HG03565 (cell line): ENCODE measurements around the gene CHN2.

Experiments used
- ATAC-seq: cut with Tn5 transposase; IDR thresholded peaks from one replicate; pipeline ENCODE4 v1.9.1; 2021; ENCODE audit warnings: mild to moderate bottlenecking, moderate library complexity; ENCODE audit not compliant: unreplicated experiment

Gene CHN2

DNA sequence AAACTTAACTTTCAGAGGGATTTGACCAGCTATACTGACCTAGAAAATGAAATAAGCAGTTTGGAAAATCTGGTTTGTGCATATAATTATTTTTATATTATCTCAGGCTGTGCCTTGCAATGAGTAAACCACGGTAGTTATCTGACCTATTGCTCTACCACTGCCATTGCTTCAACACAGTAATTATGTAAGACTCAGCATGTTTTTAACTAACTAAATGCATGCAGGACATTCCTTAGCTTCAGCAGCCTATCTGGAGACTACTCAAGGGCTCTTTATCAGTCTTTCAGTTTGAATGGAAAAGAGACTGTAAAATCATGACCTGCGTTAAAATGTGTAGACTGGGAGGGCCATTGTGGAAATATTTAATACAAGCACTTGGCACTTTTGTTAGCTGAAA lies 22.5 kb downstream of the CHN2 start:
- ATAC-seq, result no peak

DNA sequence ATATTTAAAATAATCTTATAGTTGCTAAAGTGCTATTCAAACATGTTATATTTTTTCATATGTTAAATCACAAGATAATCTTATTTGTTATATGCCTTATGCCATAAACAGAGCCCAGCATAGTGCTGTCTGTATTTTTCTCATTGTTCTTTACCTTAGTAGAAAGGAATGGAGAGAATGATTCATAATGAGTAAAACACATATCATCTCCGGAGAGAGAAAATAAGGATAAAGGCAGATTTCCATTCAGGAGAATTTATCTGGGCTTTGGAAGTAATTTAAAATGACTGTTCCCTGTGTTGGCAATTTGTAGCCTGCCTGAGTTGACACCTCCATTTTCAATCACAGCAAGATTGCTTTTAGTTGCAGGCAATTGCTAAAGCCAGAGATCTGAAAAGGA lies 30.2 kb downstream of the CHN2 start:
- ATAC-seq, result no peak

DNA sequence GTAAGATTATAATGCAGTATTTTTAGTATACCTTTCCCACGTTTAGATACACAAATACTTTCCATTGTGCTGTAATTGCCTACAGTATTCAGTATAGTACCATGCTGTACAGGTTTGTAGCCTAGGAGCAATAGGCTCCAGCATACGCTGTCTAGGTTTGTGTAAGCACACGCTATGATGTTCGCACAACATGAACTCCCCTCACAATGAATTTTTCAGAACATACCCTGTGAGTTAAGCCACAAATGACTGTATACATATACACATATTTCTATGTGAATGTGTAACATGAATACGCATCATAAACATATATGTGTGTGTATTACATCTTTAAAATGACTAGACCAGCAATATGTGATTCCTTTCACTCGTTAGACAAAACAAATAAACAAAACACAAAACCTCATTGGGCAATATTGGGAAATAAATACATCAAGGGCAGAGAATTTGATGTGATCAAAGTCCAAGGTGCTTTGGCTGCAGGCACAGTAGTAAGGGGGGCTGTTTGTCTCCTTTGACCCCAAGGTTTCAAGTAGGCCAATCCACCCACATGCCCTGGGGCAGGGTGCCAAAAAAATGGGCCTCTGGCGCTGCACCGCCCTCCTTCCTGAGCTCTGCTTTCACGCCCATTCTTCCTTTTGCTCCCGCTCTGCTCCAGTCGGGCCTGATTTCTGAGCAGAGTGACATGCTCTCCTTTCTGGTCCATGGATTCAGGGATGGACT lies 33.9 kb downstream of the CHN2 start:
- ATAC-seq, result no peak

DNA sequence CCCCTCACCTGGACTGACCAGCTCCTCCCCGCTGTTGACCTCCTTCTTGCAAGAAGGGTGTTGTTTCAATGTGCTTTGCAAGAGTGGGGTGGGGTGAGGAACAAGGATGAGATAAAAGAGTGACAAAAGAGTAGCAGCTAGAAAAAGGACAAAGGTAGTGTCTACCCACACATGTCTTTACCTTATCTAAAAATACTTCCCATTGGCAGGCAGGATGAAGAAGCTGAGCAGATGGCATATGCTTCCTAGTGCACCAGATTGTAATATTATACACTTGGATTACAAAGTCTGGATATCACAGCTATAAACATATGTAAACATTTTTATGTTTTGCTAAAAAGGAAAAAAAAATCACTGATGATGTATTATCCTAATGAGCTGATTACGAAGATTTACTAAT lies 34.5 kb downstream of the CHN2 start:
- ATAC-seq, result no peak

DNA sequence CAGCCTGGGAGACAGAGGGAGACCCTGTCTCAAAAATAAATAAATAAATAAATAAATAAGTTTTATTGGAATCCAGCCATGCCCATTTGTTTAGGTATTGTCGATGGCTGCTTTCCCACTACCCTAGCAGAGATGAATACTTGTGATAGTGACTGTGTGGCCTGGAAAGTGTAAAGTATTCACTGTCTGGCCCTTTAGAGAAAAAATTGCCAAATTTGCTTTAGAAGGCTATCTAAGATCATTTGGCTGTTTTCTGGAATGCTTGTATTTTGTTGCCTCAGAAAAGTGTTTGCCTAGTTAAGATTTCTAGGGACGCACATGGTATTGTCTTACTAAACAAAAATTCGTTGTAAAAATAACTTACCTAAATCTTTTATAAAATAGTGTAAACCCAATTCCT lies 35.4 kb downstream of the CHN2 start:
- no peak for ATAC-seq

DNA sequence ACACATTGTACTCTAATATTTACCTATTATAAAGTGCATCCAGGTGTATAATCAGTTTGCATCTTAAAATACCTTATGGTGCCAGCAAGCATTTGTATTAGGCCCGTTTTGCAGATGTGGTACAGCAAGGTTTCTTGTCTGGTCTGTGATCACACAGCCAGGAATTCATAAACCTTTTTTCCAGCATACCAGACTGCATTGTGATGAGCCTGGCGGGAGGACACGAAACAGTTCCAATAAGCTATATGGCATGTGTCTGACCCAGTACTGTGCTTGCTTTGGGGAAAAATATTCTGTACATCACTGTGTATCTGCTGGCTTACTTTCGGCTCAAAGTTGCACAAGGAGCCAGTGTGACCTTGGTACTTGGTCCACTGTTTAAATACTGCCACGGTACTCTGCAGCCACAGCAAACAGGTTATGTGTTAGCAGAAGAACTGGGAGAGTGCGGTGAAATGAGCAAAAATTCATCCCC lies 36.3 kb downstream of the CHN2 start:
- ATAC-seq, result no peak

DNA sequence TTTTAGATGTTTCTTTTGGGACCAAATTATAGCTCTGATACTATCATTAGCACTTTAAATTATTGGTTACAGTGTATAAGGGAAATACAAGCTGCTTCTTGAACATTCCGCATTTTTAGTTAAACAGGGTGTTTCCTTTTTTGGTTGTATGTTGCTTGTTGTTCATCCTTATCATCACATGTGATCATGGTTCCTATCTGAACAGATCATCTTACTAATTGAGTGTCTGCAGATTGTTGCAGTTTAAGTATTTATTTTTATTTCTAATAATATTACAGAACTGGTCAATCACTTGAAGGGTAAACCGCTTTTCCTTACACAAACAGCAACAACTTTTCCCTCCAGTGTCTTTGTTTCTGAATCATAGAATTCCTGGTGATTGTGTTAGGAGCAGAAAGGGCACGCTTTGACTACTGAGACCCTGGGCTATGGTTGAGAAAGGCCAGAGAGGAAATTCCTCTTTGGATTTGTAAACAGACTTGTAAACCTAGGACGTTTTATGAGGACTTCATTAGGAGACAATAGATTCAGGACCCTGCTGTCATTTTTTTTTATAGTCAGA lies 37.2 kb downstream of the CHN2 start:
- ATAC-seq, result no peak

DNA sequence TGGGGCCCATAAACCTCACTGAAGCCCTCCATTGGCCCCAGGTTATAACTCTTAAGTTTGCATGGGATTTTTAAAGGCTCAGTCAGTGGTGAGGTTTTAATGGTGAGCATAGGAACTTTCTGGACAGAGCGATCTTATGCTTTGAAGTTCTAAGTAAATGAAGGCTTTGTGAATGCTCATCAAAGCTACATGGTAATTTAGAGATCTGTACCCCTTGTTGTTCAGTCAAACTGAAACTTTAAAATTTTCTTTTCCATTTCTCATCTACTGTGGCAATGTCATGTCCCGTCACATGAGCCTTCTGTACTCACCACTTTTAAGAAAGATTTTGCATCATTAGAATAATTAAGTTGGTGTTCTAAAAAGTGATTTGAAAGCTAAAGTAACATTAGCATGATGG lies 39.9 kb downstream of the CHN2 start:
- no peak for ATAC-seq

DNA sequence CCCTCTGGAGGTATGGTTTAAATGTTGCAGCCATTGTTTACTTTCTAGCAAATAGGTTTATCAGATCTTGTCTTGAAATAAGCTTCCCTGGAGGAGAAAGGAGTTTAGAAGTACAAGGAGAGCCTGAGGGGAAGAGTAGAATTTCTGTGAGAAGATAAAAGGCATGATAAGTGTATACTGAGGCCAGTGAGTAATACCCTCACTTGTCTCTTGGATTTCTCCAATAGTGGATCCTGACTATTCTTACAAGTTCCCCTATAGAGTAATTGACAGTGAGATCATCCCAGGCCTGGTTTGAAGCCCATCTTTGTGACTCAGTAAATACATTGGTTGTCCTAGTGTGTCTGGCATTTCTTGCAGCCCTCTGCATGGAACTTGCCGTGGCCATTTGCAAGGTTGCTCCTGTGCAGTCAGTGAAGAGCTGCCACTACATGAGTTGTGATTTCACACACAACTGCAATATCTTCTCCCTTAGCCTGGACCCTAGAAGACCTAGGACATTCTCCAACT lies 41.6 kb downstream of the CHN2 start:
- no peak for ATAC-seq

DNA sequence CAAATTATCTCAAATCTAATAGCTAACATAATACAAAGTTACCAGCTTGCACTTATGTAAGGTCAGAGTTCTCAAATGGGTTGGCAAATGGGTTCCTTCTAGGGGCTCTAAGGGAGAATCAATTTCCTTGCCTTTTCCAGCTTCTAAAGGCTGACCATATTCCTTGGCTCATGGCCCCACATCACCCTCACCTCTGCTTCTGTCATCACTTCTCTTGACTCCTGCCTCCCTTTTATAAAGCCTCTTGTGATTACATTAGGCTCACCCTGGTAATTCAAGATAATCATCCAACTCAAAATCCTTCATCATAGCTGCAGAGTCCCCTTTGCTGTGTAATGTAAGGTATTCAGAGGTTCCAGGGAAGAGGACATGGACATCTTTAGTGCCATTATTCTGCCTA lies 42.1 kb downstream of the CHN2 start:
- ATAC-seq, result no peak

DNA sequence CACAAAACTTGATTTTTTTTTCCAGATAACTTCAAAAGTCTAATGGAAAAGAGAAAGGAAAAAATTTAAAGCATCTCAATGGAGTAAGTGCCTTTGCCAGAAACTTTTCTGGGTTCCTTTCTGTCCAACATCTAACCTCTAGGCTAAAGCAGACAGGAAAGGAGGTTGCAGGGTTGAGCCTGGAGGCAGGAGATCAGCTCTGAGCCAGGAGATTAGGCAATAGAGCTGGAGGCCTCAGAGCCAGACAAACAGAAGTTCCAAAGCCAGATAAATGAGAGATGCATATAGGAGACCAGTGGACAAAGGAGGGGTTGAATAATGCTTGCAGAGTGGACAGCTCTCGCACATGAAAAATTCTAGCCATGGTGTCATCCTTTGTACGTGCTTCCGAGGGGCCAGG lies 42.9 kb downstream of the CHN2 start:
- ATAC-seq, result no peak

DNA sequence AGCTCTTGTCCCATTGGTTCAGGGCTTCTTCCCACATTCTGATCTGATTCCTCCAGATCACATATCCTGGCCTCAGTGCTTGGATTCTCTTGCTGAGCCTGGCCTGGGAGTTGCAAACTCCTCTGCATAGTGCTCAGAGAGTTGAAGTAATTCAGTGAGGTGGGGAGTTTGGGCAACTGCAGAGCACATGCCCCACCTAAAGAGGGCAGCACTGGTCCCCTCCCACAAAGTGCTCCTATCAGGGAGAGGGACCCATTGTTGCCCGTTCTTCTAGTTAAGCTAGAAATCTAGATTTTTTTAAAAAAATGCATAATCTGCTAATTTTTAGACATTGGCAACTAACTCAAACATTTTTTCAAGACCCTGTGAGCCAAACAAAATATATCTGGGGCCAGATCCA lies 45.1 kb downstream of the CHN2 start:
- no peak for ATAC-seq

DNA sequence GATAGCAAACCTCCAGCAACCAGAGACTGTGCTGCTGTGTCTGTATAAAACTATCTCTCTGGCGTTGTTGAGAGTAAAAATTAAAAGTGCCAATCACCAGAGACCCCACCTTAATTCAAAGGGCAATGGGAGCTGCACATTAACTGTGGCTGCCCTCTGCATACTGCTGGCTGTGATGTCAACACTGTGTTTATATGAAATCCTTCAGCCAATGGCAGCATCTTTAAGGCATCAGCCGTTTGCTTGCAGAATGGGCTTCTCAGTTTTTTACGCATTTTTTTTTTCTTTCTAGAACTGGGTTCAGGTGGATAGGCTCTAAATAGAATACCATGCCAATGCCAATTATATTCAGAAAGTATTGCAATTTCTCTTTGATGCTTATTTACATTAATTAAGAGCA lies 47.7 kb downstream of the CHN2 start:
- no peak for ATAC-seq

DNA sequence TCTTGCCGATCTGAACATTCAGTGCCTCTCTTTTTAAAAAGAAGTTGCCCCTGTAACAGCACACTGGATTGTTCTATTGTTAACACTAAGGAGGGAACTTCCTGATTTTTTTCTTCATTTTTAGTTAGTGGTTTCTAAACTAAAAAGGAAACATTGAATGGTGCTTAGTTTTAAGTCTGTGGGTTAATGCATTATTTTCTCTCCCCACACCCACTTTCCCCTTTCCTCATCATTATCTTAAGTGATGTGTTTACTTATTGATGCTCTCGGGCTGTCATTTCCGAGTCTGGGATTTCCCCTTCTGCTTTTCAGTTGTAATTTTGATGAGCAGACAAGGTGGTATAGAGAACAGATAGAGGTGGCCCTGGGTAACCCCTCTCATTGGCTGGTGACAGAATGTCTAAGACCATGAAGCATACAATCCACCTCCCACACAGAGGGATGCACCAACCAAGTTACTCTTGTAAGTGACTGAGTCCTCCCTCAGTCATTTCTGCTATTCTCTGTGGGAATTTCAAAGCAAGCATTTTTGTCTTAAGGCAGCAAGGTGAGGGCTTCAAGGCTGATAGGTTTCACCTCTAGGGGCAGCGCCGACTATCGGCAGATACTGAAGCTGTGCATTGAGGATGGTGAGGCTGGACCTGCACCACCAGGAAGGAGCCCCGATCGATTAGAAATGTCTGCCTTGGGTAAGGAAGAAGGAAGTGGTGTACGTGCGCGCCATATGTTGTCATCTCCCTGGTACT lies 49.5 kb downstream of the CHN2 start:
- ATAC-seq, result no peak

DNA sequence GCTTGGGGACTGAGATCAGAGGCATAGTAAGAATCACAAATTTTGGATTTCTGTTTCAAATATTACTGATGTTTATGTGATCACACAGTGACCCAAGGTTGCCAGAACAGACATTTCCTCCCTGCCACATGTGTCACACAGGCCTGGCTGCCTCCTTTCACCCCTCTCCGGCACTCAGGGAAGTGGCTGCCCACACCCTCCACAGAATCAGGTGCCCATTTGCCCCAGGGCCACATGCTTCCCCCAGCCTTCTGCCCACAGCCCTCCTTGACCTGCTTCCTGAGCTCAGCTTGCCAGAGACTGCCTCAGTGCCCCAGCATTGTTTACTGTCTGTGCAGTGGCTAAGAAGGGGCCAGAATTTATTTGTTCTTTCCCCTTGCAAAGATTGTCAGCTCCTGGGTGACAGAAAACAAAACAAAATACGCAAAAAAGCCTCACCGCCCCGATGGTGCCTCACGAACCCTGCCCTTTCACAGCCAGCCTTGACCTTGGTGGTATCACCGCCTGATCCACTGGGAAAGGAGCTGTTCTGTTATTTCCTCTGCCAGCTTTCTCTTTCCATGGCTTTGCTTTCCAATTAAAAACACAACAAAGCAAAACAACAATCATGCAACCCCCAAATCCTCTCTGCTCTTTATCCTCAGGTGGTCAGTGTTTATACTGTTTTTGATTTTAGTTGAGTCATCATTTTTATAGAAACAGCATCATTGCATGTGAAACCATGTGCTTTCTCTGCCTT lies 52.8 kb downstream of the CHN2 start:
- ATAC-seq, result no peak

DNA sequence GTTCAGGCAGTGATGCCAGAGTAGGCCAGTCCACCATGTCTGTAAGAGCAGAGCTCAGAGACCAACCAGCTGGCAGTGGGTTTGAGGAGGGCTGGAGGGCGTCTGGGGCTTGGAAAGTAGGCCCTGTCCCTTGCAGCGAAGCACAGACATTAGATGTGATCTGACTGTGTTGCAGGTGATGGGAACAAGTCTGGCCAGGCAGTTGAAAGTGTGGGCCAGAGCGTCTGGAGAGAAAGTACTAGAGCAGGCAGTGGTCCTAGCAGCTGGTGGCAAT lies 53.3 kb downstream of the CHN2 start:
- ATAC-seq, result no peak

DNA sequence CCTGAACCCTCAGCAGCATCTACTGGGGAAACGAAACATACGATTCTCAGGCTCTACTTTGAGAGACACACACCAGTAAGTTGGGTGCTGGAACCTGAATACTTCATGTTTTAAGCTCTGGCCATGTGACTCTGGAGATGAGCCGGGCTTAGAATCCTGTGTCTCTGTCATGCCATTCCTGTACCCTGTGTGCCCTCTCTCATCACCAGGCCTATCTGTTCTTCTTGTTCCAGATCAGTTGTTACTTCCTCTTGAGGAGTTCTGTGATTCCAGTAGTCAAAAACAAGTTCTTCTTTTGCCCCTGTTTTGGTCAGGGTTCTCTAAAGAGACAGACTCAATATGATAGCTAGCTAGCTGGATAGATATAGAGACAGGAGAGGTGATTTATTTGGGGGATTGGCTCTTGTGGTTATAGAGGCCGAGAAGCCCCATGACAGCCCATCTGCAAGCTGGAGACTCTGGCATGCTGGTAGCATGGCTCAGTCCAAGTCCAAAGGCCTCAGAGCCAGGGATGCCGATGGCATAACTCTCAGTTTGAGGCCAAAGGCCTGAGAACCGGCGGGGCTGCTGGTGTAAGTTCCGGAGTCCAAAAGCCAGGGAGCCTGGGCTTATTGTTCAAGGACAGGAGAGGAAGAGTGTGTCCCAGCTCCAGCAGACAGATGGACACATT lies 54.3 kb downstream of the CHN2 start:
- no peak for ATAC-seq

DNA sequence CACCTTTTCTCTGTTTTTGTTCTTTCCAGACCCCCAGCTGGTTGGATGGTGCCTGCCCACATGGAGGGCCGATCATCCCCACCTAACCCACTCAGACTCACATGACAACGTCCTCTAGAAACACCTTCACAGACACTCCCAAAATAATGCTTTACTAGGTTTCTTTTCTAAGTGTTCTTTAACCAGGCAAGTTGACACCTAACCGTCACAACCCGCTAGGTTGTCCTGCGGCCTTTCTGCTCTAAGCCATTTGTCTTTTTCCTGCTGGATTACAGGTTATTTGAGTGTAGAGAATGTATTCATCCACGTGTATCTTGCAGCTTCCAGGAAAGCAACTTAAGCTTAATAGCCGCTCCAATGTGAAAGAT lies 54.8 kb downstream of the CHN2 start:
- ATAC-seq, result no peak

DNA sequence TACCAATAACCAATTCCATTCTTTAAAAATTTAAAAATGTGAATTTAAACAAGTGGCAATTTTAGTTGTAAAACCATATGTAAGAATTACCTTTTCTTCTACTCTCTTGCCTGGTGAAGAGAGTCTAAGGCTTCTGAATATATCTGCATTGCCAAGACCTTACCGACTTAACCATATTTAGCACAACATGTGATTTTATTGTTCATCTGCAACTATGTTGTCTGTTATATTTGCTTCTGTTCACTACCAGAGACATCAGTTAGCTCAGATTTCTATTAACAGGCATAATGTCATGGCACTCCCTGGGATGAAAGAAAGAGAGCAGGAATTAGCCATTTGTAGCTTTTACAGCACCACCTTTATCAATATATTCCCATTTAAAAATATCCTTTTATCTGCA lies 55.3 kb downstream of the CHN2 start:
- ATAC-seq, result no peak

DNA sequence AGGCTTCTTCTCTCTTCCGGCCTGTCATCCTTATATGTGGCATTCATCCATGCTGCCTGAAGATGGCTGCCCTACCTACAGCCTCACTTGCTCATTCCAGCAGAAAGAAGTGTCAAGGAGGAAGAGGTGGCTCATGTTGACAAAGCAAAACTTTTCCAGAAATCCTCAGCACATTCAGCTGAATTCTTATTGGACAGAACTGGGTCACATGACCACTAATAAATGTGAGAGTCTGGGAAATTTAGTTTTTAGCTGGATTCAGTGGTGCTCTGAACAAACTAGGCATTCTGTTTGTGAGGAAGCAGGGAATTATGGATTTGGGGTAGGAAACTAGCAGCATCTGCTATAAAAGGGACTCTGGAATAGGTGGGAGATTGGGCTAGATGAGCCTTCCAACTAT lies 58.6 kb downstream of the CHN2 start:
- no peak for ATAC-seq

DNA sequence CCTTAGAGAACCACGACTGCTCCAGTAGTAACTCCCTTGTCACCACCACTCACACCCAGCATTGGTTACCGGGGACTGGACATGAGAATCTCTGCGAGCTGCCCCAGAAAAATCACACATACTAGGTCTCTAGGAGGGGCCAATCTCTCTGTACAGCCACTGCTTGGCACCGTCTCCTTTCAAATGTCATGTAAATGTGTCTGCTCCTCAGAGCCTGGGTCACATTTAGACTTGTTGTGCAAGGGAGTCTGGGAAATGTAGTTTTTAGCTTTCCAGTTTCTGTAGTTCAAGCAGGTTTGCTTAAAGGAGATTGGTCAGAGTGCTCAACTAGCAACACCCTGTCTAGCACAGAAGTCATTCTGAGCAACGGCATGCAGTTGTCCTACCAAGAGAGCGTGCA lies 60.0 kb downstream of the CHN2 start:
- no peak for ATAC-seq
